HG03575 (cell line): Measurements from ENCODE around the gene DDX5.
"Not testable (repeated sequence)": the region's sequence is repeated elsewhere in the genome, so short reads cannot be mapped to it uniquely, and the experiment has no call there.

ENCODE experiments used
- ATAC-seq: cut with Tn5 transposase; IDR thresholded peaks from one replicate; pipeline ENCODE4 v1.9.1; 2021; ENCODE audit not compliant: unreplicated experiment, insufficient number of reproducible peaks, low FRiP score; ENCODE audit errors: extremely low read depth

The DDX5 gene

GRCh38 chr17:64497565-64498035, 8.5 kb downstream of the DDX5 start:
- ATAC-seq = peak; percentile 1

GRCh38 chr17:64496786-64497564, 9.1 kb downstream of the DDX5 start, which contains the start of gene POLG2:
POLG2 (minus strand) TSS chr17:64497054; CDS start chr17:64496968, 86 bp downstream.
- ATAC-seq = peak; percentile 28

GRCh38 chr17:64496348-64496785, 9.7 kb downstream of the DDX5 start:
- ATAC-seq = no peak

GRCh38 chr17:64495300-64495699, 10.8 kb downstream of the DDX5 start:
- not testable (repeated sequence) for ATAC-seq

GRCh38 chr17:64494121-64494520, 12.0 kb downstream of the DDX5 start:
- ATAC-seq = no peak

- ATAC-seq = no peak
These were observed 13.5 kb downstream of the DDX5 start for GRCh38 chr17:64492481-64493109.

- no peak for ATAC-seq
These were observed 14.1 kb downstream of the DDX5 start for GRCh38 chr17:64491994-64492393.

- ATAC-seq = no peak
These were observed 14.8 kb downstream of the DDX5 start for GRCh38 chr17:64491034-64491860.

- ATAC-seq = no peak
These were observed 17.8 kb downstream of the DDX5 start for GRCh38 chr17:64488301-64488700.

- no peak for ATAC-seq
These were observed 21.7 kb downstream of the DDX5 start for GRCh38 chr17:64484380-64484779.

- no peak for ATAC-seq
These were observed 25.1 kb downstream of the DDX5 start for GRCh38 chr17:64480951-64481350.

GRCh38 chr17:64477849-64478248, 28.2 kb downstream of the DDX5 start:
- ATAC-seq = no peak

GRCh38 chr17:64472564-64472963, 33.5 kb downstream of the DDX5 start:
- ATAC-seq = no peak

- ATAC-seq = no peak
These were observed 34.6 kb downstream of the DDX5 start for GRCh38 chr17:64471440-64471839.

- no peak for ATAC-seq
These were observed 35.5 kb downstream of the DDX5 start for GRCh38 chr17:64470625-64471024.

GRCh38 chr17:64466834-64467233, 39.3 kb downstream of the DDX5 start:
- not testable (repeated sequence) for ATAC-seq

GRCh38 chr17:64466019-64466735, 39.9 kb downstream of the DDX5 start:
- ATAC-seq = no peak

GRCh38 chr17:64461788-64462187, 44.3 kb downstream of the DDX5 start:
- ATAC-seq = no peak

- no peak for ATAC-seq
These were observed 45.1 kb downstream of the DDX5 start for GRCh38 chr17:64460955-64461354.
